Measurements from ENCODE around the gene AGR2.
"Not testable (repeated sequence)": the region's sequence is repeated elsewhere in the genome, so short reads cannot be mapped to it uniquely, and the experiment has no call there.

AGR2 gene

GRCh38 chr7:16804674-16805439 is at the start of gene AGR2:
Gene AGR2 (minus strand): TSS chr7:16804999. CDS start chr7:16801796, 3,203 bp downstream.
- no peak for DNase-seq

- not testable (repeated sequence) for DNase-seq
Measured at GRCh38 chr7:16853189-16853588, 48.4 kb upstream of the AGR2 start.

- no peak for DNase-seq
Measured at GRCh38 chr7:16851829-16852228, 47.0 kb upstream of the AGR2 start.

GRCh38 chr7:16850614-16851466 is 46.0 kb upstream of the AGR2 start:
- no peak for DNase-seq

GRCh38 chr7:16849296-16850148 is 44.7 kb upstream of the AGR2 start:
- no peak for DNase-seq

- peak; percentile 26 for DNase-seq
Measured at GRCh38 chr7:16847381-16847860, 42.6 kb upstream of the AGR2 start.

GRCh38 chr7:16846601-16847165 is 41.9 kb upstream of the AGR2 start:
- DNase-seq, result no peak

GRCh38 chr7:16845746-16846145 is 40.9 kb upstream of the AGR2 start:
- DNase-seq, result no peak

- DNase-seq, result peak; percentile 85
Measured at GRCh38 chr7:16841681-16842080, 36.9 kb upstream of the AGR2 start.

- DNase-seq, result no peak
Measured at GRCh38 chr7:16840094-16840493, 35.3 kb upstream of the AGR2 start.

GRCh38 chr7:16839646-16840045 is 34.8 kb upstream of the AGR2 start:
- peak; percentile 43 for DNase-seq

- DNase-seq, result no peak
Measured at GRCh38 chr7:16838891-16839290, 34.1 kb upstream of the AGR2 start.

GRCh38 chr7:16838386-16838785 is 33.6 kb upstream of the AGR2 start:
- DNase-seq, result no peak

- DNase-seq, result no peak
Measured at GRCh38 chr7:16836481-16836880, 31.7 kb upstream of the AGR2 start.

GRCh38 chr7:16833373-16833772 is 28.6 kb upstream of the AGR2 start:
- no peak for DNase-seq

GRCh38 chr7:16826060-16826459 is 21.3 kb upstream of the AGR2 start:
- DNase-seq, result no peak

- DNase-seq, result no peak
Measured at GRCh38 chr7:16822029-16822428, 17.2 kb upstream of the AGR2 start.

GRCh38 chr7:16818732-16819131 is 13.9 kb upstream of the AGR2 start:
- DNase-seq, result no peak

GRCh38 chr7:16817536-16817935 is 12.7 kb upstream of the AGR2 start:
- peak; percentile 39 for DNase-seq

GRCh38 chr7:16816824-16817223 is 12.0 kb upstream of the AGR2 start:
- DNase-seq, result no peak

- no peak for DNase-seq
Measured at GRCh38 chr7:16815001-16815400, 10.2 kb upstream of the AGR2 start.

GRCh38 chr7:16813232-16813616 is 8.4 kb upstream of the AGR2 start:
- DNase-seq, result peak; percentile 8

All from fibroblast of upper back skin (primary cell).